Esophagus squamous epithelium (tissue), 4 donors: Measurements from ENCODE around the gene CLPTM1L.

Experiments
- POLR2A ChIP-seq, 4 donors: fragments of 450-650 bp; IDR thresholded peaks; one replicate each; pipeline ENCODE4 v1.6.1; 2017; ENCODE audit warnings: antibody characterized with exemption in 4 of 4, mild to moderate bottlenecking in 4 of 4, moderate library complexity in 3 of 4
- TF ChIP-seq, protein P1 (sequence below), 6 experiments: fragments of 450-650 bp in 4 of 6; fragments of 200-600 bp in 2 of 6; sonication (generic) in 2 of 6; IDR thresholded peaks; one replicate each; pipeline ENCODE4 v1.5.1; 2016 to 2019; ENCODE audit warnings: antibody characterized with exemption in 6 of 6, mild to moderate bottlenecking in 4 of 6, moderate library complexity in 4 of 6

GRCh38 chr5:1371218-1371971 is 26.5 kb upstream of the CLPTM1L start:
- TF ChIP-seq, protein P1, sequence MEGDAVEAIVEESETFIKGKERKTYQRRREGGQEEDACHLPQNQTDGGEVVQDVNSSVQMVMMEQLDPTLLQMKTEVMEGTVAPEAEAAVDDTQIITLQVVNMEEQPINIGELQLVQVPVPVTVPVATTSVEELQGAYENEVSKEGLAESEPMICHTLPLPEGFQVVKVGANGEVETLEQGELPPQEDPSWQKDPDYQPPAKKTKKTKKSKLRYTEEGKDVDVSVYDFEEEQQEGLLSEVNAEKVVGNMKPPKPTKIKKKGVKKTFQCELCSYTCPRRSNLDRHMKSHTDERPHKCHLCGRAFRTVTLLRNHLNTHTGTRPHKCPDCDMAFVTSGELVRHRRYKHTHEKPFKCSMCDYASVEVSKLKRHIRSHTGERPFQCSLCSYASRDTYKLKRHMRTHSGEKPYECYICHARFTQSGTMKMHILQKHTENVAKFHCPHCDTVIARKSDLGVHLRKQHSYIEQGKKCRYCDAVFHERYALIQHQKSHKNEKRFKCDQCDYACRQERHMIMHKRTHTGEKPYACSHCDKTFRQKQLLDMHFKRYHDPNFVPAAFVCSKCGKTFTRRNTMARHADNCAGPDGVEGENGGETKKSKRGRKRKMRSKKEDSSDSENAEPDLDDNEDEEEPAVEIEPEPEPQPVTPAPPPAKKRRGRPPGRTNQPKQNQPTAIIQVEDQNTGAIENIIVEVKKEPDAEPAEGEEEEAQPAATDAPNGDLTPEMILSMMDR (IDR thresholded peaks at IDR 0.05), result no peak
- no peak for TF ChIP-seq POLR2A (IDR thresholded peaks at IDR 0.05)
